HG03196 (cell line): ENCODE results near the gene SLC38A4.

Source experiments
- ATAC-seq: cut with Tn5 transposase; IDR thresholded peaks from one replicate; pipeline ENCODE4 v1.9.1; 2021; ENCODE audit not compliant: unreplicated experiment

The SLC38A4 gene

DNA sequence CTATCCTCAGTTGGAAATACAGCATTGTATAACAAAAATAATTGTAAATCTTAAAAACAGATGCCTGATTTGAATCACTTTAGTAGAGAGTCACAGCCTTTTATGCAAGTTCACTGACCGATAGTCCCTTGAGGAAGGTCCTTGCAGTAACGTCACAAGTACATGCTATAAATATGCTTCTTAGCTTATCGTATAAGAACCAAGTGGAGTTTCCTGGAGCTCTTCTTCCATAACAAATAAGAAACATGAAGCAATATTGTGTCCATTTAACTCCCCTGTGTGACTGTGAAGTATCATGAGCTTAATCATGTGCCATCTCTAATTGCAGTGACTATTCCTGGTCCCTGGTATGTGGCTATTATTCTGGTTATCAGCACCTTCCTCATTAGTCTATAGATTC, 107.9 kb downstream of the SLC38A4 start:
- no peak for ATAC-seq

- no peak for ATAC-seq
Observed at GRCh38 chr12:46717159-46717558, 108.6 kb downstream of the SLC38A4 start.
